NCI-H460 (cell line): ENCODE data around the gene CDH4. TPM values are rescaled to one million over a fixed set of nuclear protein-coding genes. Genes with fewer than 3 reads are reported as not detected.
"Not testable (repeated sequence)": the region's sequence is repeated elsewhere in the genome, so short reads cannot be mapped to it uniquely, and the experiment has no call there.

Source experiments
- DNase-seq: peaks from one replicate; pipeline ENCODE4 v3.0.0-alpha.2; 2016; ENCODE audit warnings: low read depth; ENCODE audit errors: extremely low read depth
- total RNA-seq: library from RNA; depleted of rRNA; stranded (reverse); fragments of >200 nt; shearing (Covaris generic); gene quantifications from 2 replicates; pipeline ENCODE4 v1.2.3, GENCODE V29; 2014

The CDH4 gene
- total RNA-seq, 1 experiment from 2014 or later = not detected

- DNase-seq = no peak
Measured at GRCh38 chr20:61933951-61934715, 682.1 kb downstream of the CDH4 start.

GRCh38 chr20:61934716-61935530, 682.9 kb downstream of the CDH4 start:
- DNase-seq = no peak

- no peak for DNase-seq
Measured at GRCh38 chr20:61935926-61936700, 684.1 kb downstream of the CDH4 start.

GRCh38 chr20:61936701-61937131, 684.7 kb downstream of the CDH4 start:
- DNase-seq = no peak

DNA sequence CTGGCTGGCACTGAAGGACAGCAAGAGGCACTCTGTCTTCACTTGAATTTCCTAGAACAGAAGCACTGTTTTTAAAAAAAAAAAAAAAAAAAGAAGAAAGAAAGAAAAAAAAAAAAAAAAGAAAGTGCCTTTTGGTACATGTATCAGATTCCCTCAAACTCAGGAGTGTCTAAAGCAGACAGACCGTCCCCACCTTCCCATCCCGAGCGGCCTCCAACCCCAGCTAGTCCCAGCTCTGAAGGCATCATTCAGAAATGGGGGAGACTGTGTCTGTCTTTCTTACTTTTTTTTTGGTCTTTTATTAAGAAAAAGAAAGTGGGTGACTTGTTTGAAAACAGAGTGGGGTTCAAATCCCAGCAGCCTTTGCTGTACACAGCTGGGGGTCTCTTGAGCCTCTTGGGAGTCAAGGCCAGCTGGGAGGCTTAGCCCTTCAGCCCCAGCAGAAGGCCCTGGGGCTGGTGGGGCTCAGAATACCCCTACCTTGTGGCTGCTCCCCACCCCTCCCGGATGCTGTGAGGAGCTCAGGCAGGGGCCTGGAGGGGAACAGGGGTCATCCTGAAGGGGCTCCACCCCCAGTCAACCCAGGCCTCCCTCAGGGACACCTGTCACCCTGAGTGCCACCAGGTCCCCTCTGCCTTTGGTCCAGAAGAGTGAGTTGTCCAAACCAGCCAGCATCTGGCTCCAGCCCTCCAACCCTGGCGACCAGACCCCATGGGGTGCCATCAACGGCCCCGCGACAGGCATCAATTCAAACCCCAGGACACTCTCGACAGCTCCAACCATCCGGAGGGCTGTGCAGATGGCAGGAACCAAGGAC, 685.3 kb downstream of the CDH4 start:
- no peak for DNase-seq

- DNase-seq = no peak
Measured at GRCh38 chr20:61937963-61938838, 686.1 kb downstream of the CDH4 start.

- DNase-seq = no peak
Measured at GRCh38 chr20:61938839-61939690, 687.0 kb downstream of the CDH4 start.

GRCh38 chr20:61939691-61940360, 687.8 kb downstream of the CDH4 start:
- no peak for DNase-seq

DNA sequence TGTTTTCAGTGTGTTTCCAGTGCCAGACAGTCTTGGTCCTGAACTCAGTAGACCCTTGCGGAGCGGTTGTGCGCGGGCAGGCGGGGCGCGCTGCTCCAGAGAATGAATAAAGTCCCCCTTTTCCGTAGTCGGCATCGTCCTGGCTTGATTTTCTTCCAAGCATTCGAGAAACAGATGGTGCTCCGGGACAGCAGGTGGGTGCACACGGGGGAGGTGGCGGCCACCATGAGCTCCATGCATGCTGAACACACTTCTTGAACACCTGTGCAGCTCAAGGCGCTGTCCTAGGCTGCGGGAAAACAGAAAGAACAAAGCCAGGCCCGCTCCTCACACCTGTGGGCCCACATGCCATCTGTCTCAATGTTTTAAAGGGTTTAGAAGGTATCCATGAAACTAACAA, 688.4 kb downstream of the CDH4 start:
- DNase-seq = no peak

- no peak for DNase-seq
Measured at GRCh38 chr20:61940976-61941720, 689.1 kb downstream of the CDH4 start.

DNA sequence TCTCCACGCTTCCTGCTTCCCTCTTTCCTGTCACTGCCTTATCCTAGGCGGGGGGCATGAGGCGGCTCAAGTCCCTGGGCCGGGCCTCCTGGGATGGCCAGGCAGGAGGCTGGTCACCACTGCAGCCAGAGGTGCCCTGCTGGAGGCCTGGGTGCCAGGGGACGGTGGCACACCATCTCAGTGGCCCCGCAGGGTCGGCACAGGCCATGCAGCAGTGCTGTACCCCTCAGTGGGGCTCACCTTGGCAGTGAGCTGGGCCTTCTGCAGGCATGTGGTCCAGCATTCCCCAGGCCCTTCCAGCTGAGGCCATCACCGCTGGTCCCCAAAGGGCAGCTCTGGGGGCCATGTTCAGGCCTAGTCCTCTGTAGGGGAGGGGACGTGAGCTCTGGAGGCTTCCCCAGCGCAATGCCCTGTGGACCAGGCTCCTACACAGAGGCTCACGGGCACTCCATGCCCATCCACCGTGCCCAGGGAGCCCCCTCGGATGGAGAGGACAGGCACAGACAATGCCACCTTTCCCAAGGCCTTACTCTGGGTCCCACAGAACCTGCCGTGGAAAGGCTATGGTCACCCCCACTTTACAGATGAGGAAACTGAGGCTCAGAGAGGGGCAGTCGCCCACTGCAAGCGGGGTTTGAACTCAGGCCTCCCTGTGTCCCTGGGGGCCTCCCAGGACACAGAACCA, 689.8 kb downstream of the CDH4 start:
- DNase-seq = no peak

GRCh38 chr20:61942526-61942925, 690.5 kb downstream of the CDH4 start:
- DNase-seq = no peak

DNA sequence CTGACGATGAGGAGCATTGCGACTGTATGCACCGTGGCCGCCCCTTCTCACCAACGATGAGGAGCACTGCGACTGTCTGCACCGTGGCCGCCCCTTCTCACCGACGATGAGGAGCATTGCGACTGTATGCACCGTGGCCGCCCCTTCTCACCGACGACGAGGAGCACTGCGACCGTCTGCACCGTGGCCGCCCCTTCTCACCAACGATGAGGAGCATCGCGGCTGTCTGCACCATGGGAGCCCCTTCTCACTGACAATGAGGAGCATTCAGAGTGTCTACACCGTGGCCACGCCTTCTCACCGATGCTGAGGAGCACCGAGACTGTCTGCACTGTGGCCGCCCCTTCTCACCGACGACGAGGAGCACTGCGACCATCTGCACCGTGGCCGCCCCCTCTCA, 692.9 kb downstream of the CDH4 start:
- DNase-seq = not testable (repeated sequence)

- not testable (repeated sequence) for DNase-seq
Measured at GRCh38 chr20:61945495-61945894, 693.4 kb downstream of the CDH4 start.

DNA sequence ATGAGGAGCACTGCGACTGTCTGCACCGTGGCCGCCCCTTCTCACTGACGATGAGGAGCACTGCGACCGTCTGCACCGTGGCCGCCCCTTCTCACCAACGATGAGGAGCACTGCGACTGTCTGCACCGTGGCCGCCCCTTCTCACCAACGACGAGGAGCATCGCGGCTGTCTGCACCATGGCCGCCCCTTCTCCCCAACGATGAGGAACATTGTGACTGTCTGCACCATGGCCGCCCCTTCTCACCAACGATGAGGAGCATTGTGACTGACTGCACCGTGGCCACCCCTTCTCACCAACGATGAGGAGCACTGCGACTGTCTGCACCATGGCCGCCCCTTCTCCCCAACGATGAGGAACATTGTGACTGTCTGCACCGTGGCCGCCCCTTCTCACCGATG, 696.0 kb downstream of the CDH4 start:
- not testable (repeated sequence) for DNase-seq

- DNase-seq = no peak
Measured at GRCh38 chr20:61948586-61949362, 696.7 kb downstream of the CDH4 start.
